Measurements from ENCODE around the gene SEMA5A. TPM values are rescaled to one million over a fixed set of nuclear protein-coding genes. Genes with fewer than 3 reads are reported as not detected.

SEMA5A gene
- polyA plus RNA-seq, 1 donor from 2014 or later: 3.2 TPM

GRCh38 chr5:9464478-9464877, 81.4 kb downstream of the SEMA5A start:
- Histone ChIP-seq H3K4me2 (ENCODE audit: low read length) (no peak overlapping the region), H3K9me3 (ENCODE audit: low read length) (no peaks in the 10 kb centered on the region), H3K27me3 (ENCODE audit: insufficient read depth, low read depth, low read length) (no peaks in the 10 kb centered on the region), H3K79me2 (replicated peaks; ENCODE audit: insufficient read depth, low read length) (no peaks in the 10 kb centered on the region), H3K4me3 (ENCODE audit: low read length) (no peak overlapping the region), H3F3A (ENCODE audit: insufficient read depth, low read length, poor library complexity, severe bottlenecking) (no peaks in the 10 kb centered on the region), H3K27ac (ENCODE audit: low read length) (no peak overlapping the region), H3K9me2 (ENCODE audit: insufficient read depth, low read length) (no peaks in the 10 kb centered on the region), H2AFZ (ENCODE audit: low read depth, low read length) (no peak overlapping the region), H3K36me3 (ENCODE audit: insufficient read depth, low read length) (no peaks in the 10 kb centered on the region), H3K9ac (ENCODE audit: low read length) (no peak overlapping the region), H4K20me1 (ENCODE audit: insufficient read depth) (no peaks in the 10 kb centered on the region)
- TF ChIP-seq MXI1 (conservative IDR thresholded peaks at IDR 0.05; ENCODE audit: poor library complexity, severe bottlenecking) (no peak), EP300 (conservative IDR thresholded peaks at IDR 0.05; ENCODE audit: poor library complexity, severe bottlenecking) (no peak), POLR2AphosphoS5 (IDR thresholded peaks at IDR 0.05) (no peak), EZH2 (IDR thresholded peaks at IDR 0.05; ENCODE audit: borderline replicate concordance, insufficient read depth, low read length, poor library complexity, severe bottlenecking) (no peak), SMC3 (conservative IDR thresholded peaks at IDR 0.05; ENCODE audit: poor library complexity) (no peak)

GRCh38 chr5:9462109-9462508, 83.8 kb downstream of the SEMA5A start:
- H3K4me2 ChIP-seq (ENCODE audit: low read length): no peak overlapping the region
- H4K20me1 ChIP-seq (ENCODE audit: insufficient read depth): no peaks in the 10 kb centered on the region
- no peaks in the 10 kb centered on the region for H3K9me3 ChIP-seq (ENCODE audit: low read length)
- H3K9ac ChIP-seq (ENCODE audit: low read length): no peak overlapping the region
- H2AFZ ChIP-seq (ENCODE audit: low read depth, low read length): no peak overlapping the region
- no peaks in the 10 kb centered on the region for H3F3A ChIP-seq (ENCODE audit: insufficient read depth, low read length, poor library complexity, severe bottlenecking)
- no peak overlapping the region for H3K27ac ChIP-seq (ENCODE audit: low read length)
- no peaks in the 10 kb centered on the region for H3K27me3 ChIP-seq (ENCODE audit: insufficient read depth, low read depth, low read length)
- no peaks in the 10 kb centered on the region for H3K36me3 ChIP-seq (ENCODE audit: insufficient read depth, low read length)
- H3K79me2 ChIP-seq (replicated peaks; ENCODE audit: insufficient read depth, low read length): no peaks in the 10 kb centered on the region
- H3K9me2 ChIP-seq (ENCODE audit: insufficient read depth, low read length): no peaks in the 10 kb centered on the region
- TF ChIP-seq RAD21 (conservative IDR thresholded peaks at IDR 0.05) (no peak), REST (IDR thresholded peaks at IDR 0.05; ENCODE audit: borderline replicate concordance) (no peak), EP300 (conservative IDR thresholded peaks at IDR 0.05; ENCODE audit: poor library complexity, severe bottlenecking) (no peak), TAF1 (IDR thresholded peaks at IDR 0.05; ENCODE audit: low read depth) (no peak), CTCF (IDR thresholded peaks at IDR 0.05; ENCODE audit: poor library complexity, severe bottlenecking) (no peak), EZH2 (IDR thresholded peaks at IDR 0.05; ENCODE audit: borderline replicate concordance, insufficient read depth, low read length, poor library complexity, severe bottlenecking) (no peak), MXI1 (conservative IDR thresholded peaks at IDR 0.05; ENCODE audit: poor library complexity, severe bottlenecking) (no peak), SMC3 (conservative IDR thresholded peaks at IDR 0.05; ENCODE audit: poor library complexity) (no peak), POLR2AphosphoS5 (IDR thresholded peaks at IDR 0.05) (no peak)
- no peak overlapping the region for H3K4me3 ChIP-seq (ENCODE audit: low read length)
